Transverse colon (tissue), 4 donors: ENCODE results near the gene CTSD.

Source experiments
- CTCF ChIP-seq, 5 experiments: fragments of 200-600 bp in 3 of 5; fragments of 450-650 bp in 2 of 5; sonication (generic) in 3 of 5; IDR thresholded peaks; 1 replicate in 2 of 5; 2 replicates in 3 of 5; pipeline ENCODE4 v1.5.1; 2016 to 2017; ENCODE audit warnings: antibody characterized with exemption in 5 of 5, inconsistent platforms in 3 of 5, mild to moderate bottlenecking in 2 of 5, moderate library complexity in 1 of 5
- EP300 ChIP-seq: sonication (generic); formaldehyde crosslinking; IDR thresholded peaks from one replicate; pipeline ENCODE4 v1.6.1; 2017; ENCODE audit warnings: antibody characterized with exemption, low read depth
- POLR2AphosphoS5 ChIP-seq, 3 donors: sonication (generic); formaldehyde crosslinking; IDR thresholded peaks; one replicate each; pipeline ENCODE4 v1.6.1; 2016; ENCODE audit warnings: antibody characterized with exemption in 3 of 3

GRCh38 chr11:1752907-1753228, 10.9 kb downstream of the CTSD start:
- TF ChIP-seq EP300 (no peak), CTCF (IDR thresholded peaks at IDR 0.05) (no peak), POLR2AphosphoS5 (IDR thresholded peaks at IDR 0.05) (no peak)
